Measurements from ENCODE around the gene ATP8B3. TPM values are rescaled to one million over a fixed set of nuclear protein-coding genes. Genes with fewer than 3 reads are reported as not detected.
A peak's percentile ranks its signal among the peaks of the same experiment; 100 is the strongest.

Gene ATP8B3, protein sequence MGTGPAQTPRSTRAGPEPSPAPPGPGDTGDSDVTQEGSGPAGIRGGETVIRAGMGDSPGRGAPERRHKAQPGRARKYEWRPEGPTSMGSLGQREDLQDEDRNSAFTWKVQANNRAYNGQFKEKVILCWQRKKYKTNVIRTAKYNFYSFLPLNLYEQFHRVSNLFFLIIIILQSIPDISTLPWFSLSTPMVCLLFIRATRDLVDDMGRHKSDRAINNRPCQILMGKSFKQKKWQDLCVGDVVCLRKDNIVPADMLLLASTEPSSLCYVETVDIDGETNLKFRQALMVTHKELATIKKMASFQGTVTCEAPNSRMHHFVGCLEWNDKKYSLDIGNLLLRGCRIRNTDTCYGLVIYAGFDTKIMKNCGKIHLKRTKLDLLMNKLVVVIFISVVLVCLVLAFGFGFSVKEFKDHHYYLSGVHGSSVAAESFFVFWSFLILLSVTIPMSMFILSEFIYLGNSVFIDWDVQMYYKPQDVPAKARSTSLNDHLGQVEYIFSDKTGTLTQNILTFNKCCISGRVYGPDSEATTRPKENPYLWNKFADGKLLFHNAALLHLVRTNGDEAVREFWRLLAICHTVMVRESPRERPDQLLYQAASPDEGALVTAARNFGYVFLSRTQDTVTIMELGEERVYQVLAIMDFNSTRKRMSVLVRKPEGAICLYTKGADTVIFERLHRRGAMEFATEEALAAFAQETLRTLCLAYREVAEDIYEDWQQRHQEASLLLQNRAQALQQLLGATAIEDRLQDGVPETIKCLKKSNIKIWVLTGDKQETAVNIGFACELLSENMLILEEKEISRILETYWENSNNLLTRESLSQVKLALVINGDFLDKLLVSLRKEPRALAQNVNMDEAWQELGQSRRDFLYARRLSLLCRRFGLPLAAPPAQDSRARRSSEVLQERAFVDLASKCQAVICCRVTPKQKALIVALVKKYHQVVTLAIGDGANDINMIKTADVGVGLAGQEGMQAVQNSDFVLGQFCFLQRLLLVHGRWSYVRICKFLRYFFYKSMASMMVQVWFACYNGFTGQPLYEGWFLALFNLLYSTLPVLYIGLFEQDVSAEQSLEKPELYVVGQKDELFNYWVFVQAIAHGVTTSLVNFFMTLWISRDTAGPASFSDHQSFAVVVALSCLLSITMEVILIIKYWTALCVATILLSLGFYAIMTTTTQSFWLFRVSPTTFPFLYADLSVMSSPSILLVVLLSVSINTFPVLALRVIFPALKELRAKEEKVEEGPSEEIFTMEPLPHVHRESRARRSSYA (N-terminal part only)
- total RNA-seq (2014; rRNA removed), result 4.9 and 6.5 TPM in 2 replicates
- 4.6 TPM for polyA plus RNA-seq (2012)

DNA sequence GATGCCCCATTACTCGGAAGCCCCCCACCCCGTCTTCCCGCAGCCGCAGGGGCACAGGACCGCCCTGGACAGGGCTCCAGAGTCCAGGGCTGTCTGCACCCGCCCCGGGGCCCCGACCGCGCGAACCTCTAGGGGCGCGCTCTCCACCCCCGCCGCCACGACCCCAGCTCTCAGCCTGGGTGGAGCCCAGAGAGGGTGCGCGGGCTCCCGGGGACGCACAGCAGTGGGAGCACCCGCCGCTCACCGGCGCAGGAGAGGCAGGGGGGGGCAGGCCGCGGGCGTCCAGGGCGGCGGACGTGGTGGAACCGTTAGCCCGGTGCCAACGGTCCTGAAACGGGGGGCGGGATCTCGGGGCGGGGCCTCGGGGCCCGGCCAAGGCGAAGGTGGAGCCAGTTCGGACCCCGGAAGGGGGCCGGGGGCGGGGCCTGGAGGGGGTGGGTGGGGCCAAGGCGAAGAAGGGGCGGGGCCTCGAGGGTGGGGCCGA, at the start of gene ATP8B3:
TSS of gene ATP8B3 (minus strand) at position 335 of the 484 bp plus-strand sequence. CDS start 540 bp downstream, outside the sequence.
- DNase-seq (ENCODE audit: low read depth), result no peak

DNA sequence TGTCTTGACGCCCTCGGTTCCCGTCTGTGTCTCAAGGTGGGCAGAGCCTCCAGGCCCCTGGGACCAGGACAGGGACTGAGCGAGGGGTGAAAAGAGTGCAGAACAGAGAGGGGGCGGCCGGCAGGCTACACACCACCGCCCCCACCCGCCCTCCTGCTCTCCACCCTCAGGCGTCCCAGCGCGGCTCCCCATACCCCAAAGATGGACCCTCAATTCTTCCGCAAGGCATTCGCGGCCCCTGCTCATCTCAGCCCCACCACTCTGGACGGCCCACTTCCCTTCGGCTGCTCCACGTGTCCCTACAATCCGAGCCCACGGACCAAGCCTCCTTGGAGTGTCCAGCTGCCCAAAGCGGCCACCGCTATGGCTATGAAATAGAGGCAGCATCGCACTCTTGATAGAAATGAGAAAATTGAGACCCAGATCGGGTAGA, 49.5 kb upstream of the ATP8B3 start:
- DNase-seq (ENCODE audit: low read depth), result no peak

DNA sequence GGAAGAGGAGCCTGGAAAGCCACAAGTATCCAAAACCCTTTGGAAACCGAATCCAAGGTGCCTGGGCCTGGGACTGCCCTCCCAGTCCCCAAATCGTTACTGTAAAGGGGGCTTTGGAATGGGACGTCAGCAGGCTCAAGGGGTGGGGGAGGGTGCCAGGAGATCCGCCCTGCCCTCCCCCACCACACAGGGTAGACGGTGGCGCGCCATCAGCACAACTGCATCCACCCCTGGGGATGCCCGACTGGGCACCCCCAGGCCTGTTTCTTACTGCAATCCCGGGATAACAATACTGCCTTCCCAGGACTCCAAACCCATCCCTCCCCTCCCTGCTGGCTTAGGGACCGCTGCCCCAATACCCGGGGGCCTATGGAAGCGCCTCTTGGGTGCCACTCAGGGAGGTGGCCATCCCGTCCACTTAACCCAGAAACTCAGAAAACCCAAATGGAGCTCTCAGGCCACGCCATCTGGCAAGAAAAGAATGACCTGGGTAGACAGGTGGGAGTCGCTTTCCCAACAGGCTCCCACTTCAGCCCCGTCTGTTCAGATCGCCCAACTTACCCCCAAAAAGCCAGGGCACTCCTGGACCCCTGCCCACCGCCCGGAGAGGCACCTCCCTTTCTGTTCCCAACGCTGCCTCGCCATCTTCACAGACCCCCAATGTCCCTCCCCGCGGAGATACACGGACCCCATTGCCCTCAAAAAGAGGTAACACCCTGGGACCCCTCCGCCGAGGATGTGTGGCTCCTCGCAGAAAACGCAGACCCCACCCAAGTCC, 48.9 kb upstream of the ATP8B3 start:
- no peak for DNase-seq (ENCODE audit: low read depth)

DNA sequence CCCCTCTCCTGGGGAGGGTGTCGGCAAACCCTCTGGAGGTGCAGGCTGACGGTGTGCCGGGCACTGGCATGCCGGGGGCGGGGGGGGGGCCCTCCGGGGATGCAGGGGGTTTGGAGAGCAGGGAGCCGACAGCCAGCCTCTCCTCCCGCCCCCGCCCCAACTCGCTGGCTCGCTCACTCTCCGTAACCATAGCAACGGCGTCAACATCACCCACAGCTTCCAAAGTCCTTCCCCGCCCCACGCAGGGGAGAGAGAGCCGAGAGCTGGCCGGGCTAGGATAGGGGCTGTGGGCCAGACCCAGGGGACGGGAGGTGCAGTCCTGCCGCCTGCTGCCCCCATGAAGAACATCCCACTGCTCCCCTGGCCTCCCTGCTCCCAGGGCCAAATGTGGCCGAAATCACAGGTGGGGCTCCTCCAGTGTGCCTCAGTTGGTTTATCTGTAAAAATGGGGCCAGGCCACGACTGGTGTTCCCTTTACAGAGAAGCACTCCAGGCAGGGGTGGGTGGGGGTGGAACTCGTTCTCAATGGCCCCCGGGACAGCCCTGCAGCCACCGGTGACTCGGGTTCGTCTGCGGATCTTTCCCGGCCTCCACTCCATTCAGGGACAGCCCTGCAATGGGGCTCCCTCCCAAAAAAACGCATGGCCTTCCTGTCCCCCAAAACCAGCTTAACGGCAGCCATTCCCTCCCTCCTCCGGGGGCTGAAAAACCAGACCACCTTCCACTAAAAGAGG, 48.1 kb upstream of the ATP8B3 start:
- DNase-seq (ENCODE audit: low read depth), result peak; percentile 61

DNA sequence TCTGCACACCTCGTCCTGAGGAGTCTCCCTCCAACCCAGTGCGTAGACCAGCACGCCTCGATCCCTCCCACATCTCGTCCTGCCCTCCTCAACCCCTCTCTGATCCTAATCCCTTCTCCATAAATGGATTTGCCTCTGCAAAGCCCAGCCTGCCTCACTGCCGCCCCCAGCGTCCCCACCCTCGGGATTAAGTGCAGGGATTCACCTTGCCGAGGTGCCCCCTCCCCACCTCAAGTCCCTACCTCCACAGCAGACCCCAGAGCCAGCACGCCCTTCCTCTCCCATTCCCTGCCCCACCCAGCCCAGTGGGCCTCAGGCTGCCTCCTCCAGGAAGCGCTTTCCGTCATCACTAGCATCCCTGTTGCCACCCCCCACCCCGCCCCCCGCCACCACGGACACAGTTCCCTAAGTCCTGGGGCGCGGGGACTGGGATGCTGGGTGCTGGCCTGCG, 47.3 kb upstream of the ATP8B3 start:
- DNase-seq (ENCODE audit: low read depth), result no peak

DNA sequence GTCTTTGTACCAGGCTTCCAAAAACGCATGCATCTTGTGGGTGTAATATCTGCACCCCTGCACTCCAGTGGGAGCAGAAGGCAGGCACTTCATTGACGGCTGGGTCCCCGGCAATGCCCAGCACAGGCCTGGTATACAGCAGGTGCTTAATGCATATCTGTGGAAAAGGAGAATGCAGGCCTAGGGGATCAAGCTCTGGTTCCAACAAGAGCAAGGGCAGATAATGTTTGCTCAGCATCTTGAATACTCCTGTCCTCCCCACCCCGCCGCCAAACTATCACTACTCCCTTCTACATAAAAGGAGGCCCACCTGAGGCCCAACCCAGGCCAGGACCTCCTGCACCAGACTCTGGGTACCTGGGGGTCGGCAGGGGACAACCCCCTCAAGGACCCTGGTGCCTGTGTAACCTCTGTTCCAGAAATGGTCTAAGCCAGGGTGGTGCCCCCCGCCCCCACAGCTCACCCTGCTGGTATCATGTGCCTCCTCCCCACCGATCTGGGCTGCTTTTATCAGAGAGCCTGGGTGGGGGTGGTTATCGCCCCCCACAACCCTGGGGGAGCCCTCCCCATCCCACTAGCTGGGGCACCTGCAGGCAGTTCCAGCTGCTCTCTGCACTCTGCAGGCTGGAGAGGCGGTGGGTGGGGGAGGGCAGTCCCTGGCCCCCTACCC, 46.5 kb upstream of the ATP8B3 start:
- DNase-seq (ENCODE audit: low read depth), result no peak

DNA sequence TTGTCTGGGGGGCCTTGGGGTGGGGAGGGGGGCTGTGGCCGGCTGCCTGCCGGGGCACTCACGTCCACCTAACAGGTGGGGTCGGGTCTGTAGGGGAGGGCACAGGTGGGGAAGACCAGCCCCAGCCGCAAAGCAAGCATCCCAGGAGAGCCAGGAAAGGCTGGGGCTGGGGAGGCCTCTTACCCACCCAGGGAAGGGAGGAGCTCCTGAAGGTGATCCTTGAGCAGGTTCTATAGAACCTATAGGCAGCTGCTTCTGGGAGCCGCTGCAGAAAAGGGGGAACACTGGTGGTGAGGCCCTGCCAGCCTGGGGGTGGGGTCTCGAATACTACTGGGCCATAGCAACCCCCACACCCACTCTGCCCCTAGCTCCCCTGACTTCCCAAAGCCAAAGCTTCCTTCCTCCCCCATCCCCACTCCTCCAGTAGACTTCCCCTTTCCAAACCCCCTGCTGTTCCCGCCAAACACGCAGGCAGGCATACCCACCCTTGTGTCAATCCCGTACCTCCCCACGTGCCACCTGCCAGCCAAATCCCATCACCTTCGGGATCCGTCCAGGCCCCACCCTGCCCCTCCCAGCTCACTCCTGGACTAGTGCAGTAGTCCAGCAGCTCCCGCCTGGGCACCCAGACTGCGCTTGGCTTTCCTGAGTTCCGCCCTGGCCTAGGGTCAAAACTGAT, 45.7 kb upstream of the ATP8B3 start:
- DNase-seq (ENCODE audit: low read depth), result no peak

DNA sequence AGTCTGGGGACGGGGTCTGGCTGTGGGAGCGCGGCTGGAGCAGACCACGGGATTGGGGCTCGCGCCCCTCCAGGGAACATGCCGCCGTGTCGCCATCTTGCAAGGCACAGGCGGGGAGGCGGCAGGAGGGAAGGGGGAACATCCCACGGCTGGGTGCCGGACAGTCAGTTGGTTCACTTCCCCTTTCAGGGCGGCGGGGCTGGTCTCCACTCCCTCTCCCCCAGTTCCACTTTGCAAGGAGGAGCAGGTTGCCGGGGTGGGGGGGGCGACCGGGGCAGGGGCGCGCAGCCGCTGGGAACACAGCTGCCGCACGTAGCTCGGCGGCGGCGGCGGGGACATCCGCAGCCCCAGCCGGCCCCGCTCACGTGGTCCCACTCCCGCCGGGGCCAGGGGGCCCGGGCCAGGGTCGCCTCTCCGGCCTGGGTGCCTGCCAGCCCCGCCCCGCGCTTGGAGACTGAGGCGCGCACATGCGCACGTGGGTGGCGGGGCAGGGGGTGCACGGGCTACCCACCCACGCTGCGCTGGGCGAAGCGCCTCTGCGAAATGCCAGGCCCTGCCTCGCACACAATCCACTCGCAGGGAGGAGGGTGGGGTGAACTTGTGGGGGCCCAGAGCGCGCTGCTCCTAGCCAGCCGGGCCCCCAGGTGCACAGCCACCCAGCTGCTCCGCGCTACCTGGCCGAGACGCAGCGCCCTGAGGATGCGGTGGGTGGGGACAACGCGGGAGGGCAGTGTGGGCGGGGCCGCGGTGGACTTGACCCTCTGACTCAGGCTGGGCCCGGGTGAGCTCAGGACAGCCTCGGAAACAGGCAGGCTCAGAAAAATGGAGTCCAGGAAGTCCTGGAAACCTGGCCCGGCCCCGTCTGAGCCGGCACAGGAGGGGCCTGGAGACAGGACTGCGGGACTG, 44.9 kb upstream of the ATP8B3 start:
- DNase-seq (ENCODE audit: low read depth), result peak; percentile 81

DNA sequence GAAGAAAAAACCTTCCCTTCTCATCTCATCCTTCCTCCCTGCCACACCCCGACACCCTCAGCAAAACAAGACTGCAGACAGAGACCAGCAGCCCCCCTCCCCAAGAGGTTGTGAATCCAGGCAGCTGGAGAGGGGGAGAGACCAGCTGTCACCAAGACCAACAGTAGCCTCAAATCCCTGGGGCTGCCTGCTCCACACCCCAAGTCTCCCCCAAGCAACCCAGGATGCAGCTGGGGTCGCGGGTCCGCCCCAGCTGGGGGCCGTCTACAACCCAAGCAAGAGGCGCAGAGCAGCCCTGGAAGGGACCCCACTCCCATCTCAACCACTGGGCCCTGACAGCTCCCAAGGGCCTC, 44.2 kb upstream of the ATP8B3 start:
- DNase-seq (ENCODE audit: low read depth), result peak; percentile 57

DNA sequence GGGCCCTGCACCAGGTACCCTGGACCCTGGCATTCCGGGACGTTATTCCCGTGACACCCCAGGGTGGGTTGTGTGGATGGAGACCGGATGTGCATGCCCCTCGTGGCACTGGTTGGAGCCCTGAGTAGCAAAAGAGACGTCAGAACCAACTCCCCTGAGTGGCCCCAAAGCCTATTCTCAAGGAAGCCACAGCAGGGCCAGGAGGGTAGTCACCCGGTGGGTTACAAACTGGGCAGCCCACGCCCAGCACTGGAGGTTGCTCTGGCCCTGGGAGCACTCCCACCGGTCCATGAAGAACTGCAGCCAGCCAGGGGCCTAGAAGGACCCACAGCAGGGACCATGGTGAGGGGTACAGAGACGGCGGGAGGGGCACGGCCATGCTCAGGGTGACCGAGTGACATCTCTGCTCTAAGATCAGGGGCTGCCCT, 43.8 kb upstream of the ATP8B3 start:
- peak; percentile 57 for DNase-seq (ENCODE audit: low read depth)

DNA sequence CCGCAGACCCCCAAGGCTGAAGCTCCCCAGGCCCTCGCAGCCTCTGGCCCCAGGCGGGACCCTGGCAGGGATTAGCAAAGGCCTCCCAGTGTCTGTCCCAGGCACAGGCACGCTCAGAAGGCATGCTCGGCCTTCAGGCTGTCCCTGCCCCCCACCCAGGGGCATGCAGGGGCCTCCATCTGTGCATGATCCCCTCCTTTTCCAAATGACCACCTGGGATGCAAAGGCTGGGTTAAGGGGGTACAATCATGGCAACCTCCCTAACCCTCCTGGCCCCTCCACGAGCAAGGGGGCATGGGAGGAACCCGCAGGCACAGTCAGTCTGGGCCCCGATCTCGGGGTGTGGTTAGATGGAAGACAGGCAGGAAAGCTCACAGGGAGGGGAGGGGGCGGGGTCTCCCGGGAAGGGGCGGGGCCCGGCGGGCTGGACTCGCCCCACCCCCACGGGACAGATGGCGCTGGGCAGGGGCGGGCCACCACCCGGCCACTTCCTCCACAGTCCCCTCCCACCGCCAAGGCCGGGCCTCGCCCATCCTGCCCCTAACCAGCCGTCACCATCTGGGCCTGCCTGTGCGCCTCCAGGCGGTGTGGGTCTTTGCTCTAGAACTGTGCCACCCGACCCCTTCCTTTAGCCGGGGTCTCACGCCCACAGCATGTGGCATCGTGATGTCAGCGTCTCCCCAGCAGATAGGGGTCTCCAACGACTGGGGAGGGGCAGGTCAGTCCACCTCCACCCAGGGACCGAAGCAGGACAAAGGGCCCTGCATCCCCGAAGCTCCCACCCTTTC, 43.2 kb upstream of the ATP8B3 start:
- DNase-seq (ENCODE audit: low read depth), result peak; percentile 88

DNA sequence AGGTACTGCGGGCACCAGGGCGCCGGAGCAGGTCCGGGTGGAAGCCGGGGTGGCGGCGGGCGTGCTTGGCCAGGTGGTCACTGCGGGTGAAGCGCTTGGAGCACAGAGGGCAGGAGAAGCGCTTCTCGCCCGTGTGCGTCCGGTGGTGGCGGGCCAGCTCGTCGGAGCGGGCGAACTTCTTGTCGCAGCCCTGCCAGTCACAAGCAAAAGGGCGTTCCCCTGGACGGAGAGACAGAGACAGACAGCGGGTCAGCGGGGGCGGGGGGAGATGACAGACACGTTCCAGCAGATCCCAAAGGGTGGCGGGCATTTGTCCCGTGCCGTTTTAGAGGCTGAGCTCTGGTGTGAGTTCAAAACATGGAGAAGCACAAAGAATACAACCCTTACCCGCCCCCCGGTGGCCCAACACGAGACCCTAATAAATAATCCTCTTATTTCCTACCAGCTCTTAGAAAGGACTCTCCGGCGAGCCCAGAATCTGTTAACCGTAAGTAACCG, 42.5 kb upstream of the ATP8B3 start:
- DNase-seq (ENCODE audit: low read depth), result no peak

DNA sequence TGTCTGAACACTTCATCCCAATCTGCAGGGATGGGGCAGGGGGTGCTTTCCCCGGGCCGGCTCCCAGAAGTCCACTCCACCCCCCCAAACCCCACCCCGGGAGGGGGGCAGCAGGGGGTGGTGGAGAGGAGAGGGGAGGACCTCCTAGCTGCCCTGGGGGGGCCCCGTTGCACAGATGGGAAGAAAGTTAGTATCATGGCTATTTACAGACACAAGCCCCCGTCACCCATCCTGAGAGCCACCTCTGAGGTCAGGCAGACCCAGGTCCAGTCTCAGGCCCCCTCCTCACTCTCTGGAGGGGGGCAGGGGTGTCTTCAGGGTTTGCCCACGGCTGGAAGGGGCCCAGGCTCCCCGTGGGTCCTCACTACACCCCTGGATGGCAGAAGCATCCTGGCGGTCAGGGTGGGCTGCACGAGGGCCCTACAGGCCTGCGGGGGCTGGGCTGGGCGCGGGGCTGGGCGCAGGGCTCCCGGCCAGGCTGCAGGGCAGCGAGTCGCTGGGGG, 42.0 kb upstream of the ATP8B3 start:
- no peak for DNase-seq (ENCODE audit: low read depth)

DNA sequence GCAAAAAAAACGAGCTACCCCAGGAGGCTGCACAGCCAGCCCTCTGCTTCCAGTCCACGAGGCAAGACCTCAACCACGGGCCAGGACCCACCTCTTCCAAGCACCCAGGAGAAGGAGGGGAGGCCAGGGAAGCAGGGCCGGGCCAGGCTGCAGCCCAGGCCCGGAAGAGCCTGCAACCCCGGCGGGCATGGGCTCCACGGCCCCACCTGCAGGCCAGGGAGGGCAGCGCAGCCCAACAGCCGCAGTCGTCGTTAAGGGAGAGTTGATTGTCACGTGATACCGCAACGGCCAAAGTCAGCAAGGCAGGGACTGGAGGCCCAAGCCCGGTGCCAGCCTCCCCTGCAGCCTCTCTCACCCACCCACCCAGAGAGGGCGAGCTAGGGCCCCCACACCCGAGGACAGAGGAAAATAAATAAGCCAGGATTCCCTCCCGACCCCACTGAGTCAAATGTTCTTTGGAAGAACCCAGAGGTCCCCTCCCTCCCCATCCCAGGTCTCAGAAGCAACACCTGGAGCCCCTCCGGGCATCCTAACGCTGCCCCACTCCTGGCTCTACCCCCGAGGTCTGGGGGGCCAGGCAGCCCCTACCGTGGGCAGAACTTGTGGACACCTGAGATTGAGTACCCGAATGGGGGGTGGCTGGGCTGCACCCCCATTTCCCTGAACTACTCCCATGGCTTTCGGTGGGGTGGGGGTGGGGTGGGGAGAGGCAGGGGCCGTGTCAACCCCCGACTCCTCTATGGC, 41.4 kb upstream of the ATP8B3 start:
- DNase-seq (ENCODE audit: low read depth), result peak; percentile 62

DNA sequence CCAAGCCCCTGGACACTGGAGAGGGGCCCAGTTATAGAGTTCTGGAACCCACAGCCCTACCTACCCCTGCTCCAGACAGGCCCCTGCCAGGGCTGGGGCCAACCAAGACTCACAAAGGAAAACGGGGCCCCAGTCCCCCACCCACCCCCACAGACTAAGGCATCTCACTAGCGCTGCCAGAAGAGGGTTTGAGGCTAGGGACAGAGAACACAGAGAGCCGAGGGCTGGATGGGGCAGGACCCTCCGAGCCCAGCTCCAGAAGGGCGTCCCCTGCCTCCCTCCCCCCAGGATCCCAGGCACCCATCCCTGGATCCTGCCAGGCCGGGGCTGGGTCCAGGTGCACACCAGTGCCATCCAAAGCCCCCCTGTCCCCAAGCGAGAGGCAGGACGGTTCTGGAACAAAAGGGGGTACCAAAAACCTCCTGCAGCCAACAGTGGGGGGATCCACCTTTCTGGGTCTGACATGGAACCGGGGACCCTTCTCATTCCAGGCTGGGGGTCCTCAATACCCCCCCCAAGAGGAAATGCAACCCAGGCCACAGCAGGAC, 40.6 kb upstream of the ATP8B3 start:
- DNase-seq (ENCODE audit: low read depth), result no peak
